GM19351 (cell line): ENCODE data around the gene TM9SF2.
"Not testable (repeated sequence)": the region's sequence is repeated elsewhere in the genome, so short reads cannot be mapped to it uniquely, and the experiment has no call there.

ENCODE experiments used
- ATAC-seq: cut with Tn5 transposase; IDR thresholded peaks from one replicate; pipeline ENCODE4 v1.9.1; 2021; ENCODE audit warnings: mild to moderate bottlenecking, moderate library complexity; ENCODE audit not compliant: unreplicated experiment

The TM9SF2 gene, protein sequence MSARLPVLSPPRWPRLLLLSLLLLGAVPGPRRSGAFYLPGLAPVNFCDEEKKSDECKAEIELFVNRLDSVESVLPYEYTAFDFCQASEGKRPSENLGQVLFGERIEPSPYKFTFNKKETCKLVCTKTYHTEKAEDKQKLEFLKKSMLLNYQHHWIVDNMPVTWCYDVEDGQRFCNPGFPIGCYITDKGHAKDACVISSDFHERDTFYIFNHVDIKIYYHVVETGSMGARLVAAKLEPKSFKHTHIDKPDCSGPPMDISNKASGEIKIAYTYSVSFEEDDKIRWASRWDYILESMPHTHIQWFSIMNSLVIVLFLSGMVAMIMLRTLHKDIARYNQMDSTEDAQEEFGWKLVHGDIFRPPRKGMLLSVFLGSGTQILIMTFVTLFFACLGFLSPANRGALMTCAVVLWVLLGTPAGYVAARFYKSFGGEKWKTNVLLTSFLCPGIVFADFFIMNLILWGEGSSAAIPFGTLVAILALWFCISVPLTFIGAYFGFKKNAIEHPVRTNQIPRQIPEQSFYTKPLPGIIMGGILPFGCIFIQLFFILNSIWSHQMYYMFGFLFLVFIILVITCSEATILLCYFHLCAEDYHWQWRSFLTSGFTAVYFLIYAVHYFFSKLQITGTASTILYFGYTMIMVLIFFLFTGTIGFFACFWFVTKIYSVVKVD

DNA sequence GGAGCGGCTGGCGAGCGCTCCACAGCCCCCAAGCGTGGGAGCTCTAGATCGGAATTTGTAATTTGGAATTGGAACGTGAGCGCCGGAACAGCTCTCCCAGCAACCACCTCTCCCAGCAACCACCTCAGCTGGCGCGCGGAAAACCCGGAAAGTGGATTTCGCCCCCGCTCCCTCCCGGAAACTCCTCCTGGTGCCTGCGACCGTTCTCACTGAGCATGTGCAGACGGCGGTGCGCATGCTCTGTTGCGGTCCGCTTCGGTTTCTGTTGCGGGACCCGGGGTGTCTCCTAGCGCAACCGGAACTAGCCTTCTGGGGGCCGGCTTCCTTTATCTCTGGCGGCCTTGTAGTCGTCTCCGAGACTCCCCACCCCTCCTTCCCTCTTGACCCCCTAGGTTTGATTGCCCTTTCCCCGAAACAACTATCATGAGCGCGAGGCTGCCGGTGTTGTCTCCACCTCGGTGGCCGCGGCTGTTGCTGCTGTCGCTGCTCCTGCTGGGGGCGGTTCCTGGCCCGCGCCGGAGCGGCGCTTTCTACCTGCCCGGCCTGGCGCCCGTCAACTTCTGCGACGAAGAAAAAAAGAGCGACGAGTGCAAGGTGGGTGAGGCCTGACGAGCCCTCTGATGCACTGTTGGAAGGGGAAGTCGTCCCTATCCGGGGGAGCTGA, at the start of gene TM9SF2:
TSS of gene TM9SF2 (plus strand) at position 289 of the 664 bp plus-strand sequence. CDS start at position 424, 135 bp downstream.
- peak; percentile 47 for ATAC-seq

DNA sequence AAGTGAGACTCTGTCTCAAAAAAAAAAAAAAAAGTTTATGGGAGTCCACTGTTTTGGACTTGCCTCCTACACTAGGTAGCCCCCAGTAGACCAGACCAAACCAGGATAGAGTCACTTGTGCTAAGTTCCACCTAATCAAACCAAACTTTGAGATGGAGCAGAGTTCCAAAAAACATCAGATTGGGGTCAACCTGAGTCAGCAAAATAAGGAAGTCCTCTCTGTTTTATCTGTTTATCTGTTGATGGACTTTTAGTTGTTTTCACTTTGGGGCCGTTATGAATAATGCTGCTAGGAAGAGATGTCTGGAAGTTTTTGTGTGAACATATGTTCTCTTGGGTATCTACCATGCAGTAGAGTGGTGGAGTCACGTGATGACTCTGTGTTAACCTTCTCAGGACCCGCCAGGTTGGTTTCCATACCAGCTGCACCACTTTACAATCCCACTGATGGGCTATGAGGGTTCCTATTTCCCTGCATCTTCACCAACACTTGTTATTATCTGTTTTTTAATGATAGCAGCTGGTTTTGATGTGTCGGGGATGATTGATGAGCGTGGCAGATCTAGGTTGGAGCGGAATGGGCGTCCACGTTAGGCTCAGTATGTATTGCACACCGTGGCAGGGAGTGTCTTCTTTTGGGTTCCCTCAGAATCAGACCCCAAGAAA, 46.6 kb upstream of the TM9SF2 start:
- no peak for ATAC-seq

DNA sequence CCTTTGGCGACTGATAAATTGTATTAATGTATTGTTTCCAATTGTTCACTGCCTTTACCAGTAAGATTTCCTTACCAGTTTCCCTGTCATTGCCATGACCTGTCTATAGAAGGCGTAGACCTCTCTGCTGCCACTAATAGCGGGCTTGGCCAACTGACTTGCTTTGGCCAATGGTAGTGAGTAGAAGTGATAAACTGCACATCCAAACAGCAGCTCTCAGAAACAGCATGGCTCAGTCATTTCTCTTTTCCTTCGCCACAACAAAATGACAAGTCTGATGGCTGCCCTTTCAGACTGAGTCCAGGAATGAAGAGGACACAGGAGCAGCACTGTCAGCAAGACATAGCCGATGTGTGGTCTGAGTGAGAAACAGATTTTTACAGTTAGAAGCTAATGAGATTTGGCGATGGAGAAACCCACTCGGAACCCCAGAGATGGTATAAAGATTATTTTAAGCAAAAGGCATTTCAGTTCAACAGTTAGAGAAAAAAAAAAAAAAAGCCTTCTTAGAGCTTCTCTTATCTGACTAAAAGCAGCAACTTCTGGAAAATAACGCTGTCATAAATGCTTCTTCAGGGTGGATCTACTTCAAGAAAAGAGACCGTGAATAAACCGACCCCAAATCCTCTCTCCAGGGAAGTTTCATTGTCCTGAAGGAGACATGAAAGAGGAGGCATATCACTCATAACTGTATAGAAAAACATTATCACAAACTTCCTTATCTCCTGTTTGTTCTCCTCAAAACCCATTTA, 42.0 kb upstream of the TM9SF2 start:
- no peak for ATAC-seq

DNA sequence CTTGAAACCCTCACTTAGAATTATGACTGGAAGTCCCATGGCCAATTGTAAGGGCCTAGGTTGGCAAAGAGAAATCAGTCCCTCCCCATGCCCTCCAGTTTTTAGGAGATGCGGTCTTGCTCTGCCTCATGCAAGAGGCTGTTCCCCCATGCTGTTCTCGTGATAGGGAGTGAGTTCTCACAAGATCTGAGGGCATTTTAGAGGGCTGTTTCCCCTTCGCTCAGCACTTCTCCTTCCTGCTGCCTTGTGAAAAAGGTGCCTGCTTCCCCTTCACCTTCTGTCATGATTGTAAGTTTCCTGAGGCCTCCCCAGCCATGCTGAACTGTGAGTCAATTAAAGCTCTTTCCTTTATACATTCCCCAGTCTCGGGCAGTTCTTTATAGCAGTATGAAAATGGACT, 40.5 kb upstream of the TM9SF2 start:
- ATAC-seq = not testable (repeated sequence)

DNA sequence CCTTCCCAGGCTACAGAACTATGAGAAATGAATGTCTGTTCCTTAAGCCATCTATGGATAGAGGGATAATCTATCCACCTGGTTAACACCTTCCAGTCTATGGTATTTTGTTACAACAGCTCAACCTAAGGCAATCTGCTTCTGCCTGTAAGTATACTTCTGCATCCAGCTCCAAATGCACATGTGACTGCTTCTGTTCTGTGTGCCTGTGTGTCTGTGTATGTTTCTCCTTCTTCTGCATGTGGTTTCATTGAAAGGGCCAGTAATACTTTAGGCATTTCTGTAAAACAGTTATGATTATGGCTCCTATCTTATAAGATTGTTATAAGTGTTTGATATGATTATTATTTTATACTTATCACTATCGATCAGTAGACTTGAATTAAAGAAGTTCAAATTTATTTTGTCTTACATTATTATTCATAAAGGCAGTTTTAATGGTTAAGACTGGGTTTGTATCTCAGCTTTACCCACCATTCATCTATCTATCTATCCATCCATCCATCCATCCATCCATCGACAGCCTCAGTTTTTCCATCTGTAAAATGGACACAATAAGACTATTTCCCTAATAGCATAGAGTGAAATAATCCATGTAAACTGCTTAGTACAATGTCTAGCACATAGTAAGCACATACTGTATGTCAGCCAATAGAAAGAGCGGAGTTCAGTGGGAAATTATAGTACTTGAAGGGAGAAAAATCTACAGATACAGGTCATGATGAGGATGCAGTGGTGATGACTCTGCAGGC, 37.5 kb upstream of the TM9SF2 start:
- no peak for ATAC-seq

DNA sequence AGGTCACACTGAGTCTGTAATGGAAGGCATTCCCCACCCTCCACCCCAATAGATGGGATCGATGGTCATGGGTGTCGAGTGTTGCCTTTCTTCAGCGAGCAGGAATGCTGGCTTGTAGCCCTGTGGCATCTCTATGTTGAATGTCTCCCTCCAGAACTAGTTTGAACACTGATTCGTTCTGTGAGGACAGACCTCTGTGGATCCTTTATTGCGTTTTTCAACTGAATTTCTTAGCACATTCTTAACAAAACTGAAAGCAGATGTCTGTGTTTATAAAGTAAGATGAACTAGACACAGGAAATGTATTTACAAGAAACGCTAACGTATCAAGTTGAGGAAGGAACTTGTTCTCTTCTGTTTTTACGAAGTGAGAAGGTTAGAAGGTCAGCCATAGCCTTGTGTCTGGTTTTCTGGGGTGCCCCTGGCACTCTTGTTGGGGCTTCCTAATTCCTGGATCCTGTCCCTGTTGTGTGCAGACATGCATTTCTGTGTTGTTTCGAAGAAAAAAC, 36.8 kb upstream of the TM9SF2 start:
- no peak for ATAC-seq

DNA sequence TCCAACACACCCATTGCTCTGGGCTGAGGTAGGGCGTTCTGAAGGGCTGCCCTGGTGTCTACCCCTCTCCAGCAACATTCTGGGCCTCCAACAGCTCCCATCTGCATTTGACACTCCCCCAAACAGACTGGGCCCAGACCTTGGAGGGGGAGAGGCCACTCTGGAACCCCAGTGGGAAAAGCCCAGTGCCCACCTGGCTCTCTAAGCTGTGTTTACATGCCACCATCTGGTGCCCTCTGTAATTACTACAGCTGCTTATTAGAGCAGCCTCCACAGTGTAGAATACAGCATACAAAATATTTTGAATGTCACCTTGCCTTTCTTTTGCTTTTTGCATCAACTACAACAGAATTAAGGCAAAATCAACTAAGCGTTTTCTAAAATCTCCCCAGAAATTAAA, 35.8 kb upstream of the TM9SF2 start:
- ATAC-seq = no peak

DNA sequence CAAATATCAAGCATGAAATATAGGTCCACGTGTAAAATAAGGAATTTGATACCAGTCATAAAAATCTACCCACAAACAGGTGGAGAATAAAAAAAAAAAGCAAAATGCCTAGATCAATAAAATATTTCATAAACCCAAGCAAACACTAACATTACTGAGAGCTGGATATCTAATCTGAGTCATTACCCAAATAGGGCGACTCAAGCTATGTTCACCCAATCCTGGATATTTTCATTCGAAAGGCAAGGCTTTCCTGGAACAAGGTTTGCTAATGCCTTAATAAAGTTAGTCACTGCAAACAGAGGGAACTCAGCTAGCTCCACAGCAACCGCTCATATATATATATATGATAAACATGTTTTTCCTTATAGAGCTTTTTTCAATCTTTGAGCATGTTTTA, 33.5 kb upstream of the TM9SF2 start:
- ATAC-seq = no peak

DNA sequence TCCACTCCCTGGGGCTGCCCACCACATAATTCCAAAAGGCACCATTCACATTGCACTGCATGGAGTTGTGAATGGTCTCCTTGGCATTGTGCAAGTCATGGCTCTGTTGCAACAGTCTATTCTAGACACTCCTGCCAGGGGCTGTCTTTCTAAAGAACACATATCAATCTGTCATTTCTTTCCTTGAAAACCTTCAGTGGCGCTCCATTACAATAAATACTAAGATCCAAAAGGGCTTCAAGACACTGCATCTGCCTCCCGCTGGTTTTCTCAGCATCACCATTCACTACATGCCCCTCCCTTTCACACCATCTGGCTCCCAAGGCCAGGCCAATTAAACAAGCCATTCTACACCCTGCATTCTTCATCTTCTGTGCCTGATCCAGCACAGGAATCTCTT, 32.2 kb upstream of the TM9SF2 start:
- ATAC-seq = no peak

DNA sequence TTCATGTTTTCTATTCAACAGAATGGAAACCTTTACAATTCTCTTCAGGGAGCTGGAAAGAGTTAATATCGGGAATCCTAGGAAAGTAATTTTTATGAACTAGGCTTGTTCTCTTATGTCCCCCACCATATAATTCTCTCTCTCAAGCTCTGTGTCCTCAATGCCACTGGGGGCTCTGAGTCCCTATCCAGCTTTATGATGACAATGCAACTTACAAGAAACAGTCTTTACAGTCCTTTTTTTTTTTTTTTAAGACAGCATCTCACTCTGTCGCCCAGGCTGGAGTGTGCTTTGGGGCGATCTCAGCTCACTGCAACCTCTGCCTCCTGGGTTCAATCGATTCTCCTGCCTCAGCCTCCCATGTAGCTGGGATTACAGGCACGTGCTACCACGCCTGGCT, 31.2 kb upstream of the TM9SF2 start:
- ATAC-seq = no peak

DNA sequence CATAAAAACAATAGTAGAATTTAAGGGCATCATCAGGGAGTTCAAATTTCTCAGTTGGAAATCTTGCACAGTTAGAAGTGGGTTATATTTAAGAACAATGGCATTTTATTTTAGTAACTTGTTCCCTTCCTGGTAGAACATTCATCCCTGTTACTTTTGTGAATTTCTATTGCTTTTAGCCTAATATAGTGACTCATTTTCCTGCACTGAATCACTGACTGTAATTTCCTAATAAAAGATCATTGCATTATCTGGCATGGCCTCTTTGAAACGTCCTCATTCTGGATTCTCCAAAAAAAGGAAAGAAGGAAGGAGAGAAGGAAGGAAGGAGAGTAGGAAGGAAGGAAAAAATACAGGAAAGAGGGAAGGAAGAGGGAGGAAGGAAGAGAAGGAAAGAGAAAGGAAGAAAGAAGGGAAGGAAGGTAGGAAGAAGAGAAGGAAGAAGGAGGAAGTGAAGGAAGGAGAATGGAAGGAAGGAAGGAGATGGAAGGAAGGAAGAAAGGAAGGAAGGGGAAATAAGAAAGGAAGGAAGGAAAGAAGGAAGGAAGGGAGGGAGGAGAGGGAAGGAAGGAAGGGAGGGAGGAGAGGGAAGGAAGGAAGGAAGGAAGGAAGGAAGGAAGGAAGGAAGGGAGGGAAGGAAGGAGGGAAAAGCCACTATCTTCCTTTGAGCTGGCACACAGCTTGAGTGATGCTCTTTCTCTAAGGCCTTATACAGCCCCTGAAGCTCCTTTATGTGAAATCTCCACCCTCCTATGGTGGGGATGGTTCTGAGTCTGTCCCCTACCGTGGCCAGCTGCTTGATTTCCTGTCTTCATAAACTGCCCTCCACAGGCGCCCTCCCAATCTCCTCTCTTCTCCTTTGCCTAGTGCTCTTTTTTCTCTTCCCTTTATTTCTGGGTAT, 29.8 kb upstream of the TM9SF2 start:
- ATAC-seq = no peak

DNA sequence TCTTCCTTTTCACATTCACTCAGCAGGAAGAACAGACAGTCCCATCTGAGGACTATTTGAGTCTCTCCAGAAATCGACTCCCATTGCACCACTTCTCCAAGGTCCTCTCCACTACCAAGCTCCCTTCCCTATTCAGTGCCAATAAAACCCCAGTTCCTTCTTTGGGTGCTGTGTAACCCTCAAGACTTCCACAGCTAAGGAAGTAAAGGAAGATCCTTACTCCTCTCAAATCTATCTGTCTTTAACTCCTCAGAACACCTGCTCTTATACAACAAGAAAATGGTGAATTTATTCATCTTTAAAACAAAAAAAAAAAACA, 29.2 kb upstream of the TM9SF2 start:
- no peak for ATAC-seq

DNA sequence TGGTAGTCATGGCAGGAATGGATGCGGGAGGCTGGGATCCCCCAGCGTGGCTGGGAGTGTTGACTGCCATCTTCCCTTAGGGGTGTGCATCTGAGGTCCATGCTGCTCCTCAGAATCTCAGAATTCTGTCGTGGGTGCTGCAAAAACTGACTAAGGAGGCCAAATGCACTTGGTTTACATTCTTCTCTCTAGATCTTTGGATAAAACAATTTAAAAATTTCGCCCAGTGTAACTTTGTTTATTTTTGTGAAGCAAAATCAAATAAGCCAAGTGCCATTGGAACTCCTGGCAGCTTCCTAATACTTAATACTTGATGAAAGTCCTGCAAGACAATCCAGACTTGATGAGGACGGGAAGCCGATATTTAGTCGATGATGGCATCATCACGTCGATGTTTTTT, 27.8 kb upstream of the TM9SF2 start:
- ATAC-seq = no peak

DNA sequence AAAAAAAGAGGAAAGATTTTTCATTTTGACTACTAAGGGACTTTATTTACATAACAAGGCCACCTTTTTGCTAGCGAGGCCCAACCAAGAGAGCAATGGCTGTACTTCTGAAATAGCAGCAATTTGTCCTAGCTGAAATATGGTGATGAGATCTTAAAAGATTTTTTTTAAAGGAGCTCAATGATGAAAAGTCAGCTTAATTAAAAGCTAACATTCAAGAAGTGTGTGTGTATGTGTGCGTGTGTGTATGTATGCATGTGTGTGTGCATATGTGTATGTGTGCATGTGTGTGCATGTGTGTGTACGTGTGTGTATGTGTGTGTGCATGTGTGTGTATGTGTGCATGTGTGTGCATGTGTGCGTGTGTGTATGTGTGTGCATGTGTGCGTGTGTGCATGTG, 24.6 kb upstream of the TM9SF2 start:
- ATAC-seq = no peak

DNA sequence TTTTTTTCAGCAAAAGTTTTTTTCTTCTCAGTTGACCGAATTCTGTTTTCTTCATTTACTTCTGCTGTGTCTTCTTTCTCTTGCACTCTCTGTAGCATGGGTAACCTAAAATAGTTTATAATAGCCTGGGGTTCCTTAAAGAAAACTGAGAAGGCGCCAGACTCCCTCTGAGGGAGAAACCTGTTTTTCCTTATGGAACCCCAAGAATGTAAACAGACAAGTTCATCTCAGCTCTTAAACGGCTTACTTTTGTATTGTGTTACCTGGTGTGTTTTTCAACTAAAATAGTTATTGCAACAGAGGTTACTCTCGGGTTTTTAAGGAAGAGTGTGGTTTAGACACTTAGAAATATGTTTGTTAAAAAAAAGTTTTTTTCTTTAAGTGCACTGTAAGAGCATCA, 23.8 kb upstream of the TM9SF2 start:
- no peak for ATAC-seq

DNA sequence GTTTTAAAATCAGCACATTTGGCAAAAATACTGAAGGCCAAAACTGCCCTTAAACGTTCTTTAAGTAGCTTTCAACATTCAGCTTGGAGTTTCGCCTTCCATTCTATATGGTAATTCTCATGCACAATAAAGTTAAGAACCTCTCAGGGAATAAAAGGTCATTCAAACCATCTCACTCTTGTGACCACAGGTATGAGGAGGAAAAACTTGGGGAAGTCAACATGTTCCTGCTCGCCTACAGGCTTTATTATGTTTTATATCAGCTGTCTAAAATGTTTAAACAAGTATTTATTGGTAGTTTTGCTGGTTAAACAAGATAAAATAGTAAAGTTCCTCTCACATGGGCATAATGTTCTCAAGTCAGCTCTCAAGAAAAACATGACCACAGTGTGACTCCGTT, 19.9 kb upstream of the TM9SF2 start:
- no peak for ATAC-seq

DNA sequence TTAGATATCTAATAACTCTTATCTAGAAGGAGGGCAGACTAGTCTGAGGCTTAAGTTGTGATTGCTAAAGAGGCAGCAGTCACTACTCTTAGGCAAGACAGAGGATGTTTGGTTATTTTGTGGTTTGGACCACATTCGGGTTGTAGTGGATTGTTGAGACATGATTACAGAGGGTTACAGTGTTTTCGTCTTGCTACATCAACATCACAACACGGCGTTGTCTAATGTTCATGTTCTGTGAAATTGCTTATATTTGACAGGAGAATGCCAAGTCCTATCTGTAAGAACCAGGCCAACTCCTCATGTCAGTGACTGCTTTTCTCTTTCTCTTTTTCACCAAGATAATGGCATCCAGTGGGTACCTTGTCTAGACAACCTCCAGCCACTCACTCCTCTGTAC, 16.8 kb upstream of the TM9SF2 start:
- ATAC-seq = no peak

DNA sequence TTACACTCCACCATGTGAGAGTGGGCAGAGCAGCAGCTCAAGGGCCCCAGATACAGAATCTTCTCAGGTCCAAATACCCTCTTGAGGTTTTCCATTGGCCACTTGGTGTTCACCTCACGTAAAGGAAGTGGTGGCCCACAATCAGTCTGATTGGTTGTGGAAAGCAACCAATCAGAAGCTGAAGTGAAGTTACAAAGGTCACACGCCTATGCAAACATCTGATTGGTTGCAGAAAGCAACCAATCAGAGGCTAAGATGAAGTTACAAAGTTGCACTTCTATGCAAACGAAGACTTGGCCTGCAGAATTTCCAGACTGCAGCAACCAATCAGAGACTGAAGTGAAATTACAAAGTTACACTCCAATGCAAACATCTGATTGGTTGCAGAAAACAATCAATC, 14.3 kb upstream of the TM9SF2 start:
- no peak for ATAC-seq

DNA sequence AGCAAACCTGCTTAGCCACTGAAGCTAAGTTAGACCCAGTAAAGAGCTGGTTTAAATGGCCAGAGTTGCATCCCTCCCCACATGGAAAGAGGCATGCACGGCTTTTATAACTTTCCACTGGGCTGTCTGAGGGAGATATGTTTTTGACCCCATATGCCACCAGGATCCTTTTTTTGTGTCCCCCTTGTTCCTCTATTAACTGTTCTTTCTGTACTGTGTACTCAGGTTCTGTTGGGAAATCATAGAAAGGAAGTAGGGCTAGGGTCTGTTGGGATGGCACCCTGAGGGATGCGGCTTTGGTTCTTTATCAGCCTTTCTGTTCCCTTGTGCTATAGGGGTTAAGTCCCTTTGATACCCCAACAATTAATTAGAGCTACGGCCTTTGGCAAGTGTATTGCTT, 12.2 kb upstream of the TM9SF2 start:
- no peak for ATAC-seq
